ENCODE data around the gene NUP35. TPM values are rescaled to one million over a fixed set of nuclear protein-coding genes. Genes with fewer than 3 reads are reported as not detected.

Gene NUP35
- total and polyA plus RNA-seq, 2 of the 4 experiments (the other 2 are of a cell fraction) = 10.9 to 23.3 TPM

- dilution Hi-C loops (cut with HindIII; ENCODE audit: low sequenced_read_pairs, unreplicated experiment) = no loop called here
- H3K4me2 ChIP-seq (ENCODE audit: low read depth, low read length) = no peak overlapping the region
- H3K4me1 ChIP-seq (ENCODE audit: control insufficient read depth, insufficient read depth, low read length) = no peaks in the 10 kb centered on the region
- in situ Hi-C loops (cut with MboI; ENCODE audit: low sequenced_read_pairs) = no loop called here
- WGBS, 2 experiments (ENCODE audit: extremely low coverage in 2 of 2, insufficient read length in 1 of 2) = 100% methylated on average over 1 of the region's 7 CpGs; no CpG with 5 or more reads in 1 of the 2 experiments
- no peak overlapping the region for H3K18ac ChIP-seq (ENCODE audit: low read depth, low read length)
- H4K5ac ChIP-seq (ENCODE audit: low read depth, low read length) = no peak overlapping the region
- no peak overlapping the region for H4K8ac ChIP-seq (ENCODE audit: low read depth in 2 of 2, low read length in 2 of 2)
- H3K4me3 ChIP-seq (ENCODE audit: insufficient read depth, low read depth, low read length) = no peak overlapping the region
- DNase-seq = no peak
- H2AK5ac ChIP-seq (ENCODE audit: low read depth, low read length) = no peak overlapping the region
- H2BK5ac ChIP-seq (ENCODE audit: low read depth, low read length, poor library complexity, severe bottlenecking) = no peak overlapping the region
- H3K56ac ChIP-seq (ENCODE audit: extremely low read depth, insufficient read depth, low read length) = no peak overlapping the region
- H3K27ac ChIP-seq (ENCODE audit: insufficient read depth, low read length) = no peak overlapping the region
- no peaks in the 10 kb centered on the region for H3K9me3 ChIP-seq (ENCODE audit: control insufficient read depth, insufficient read depth, low read length)
- no peak for TF ChIP-seq CEBPB (IDR thresholded peaks at IDR 0.05; ENCODE audit: low read depth, low read length)
- H3K36me3 ChIP-seq (ENCODE audit: control insufficient read depth, insufficient read depth, low read length) = no peaks in the 10 kb centered on the region
- ChIA-PET POLR2A (ENCODE audit: unreplicated experiment) (no interaction called here), CTCF (no interaction called here)
- BruUV-seq (replicated peaks) = no TSS peak
- no peaks in the 10 kb centered on the region for H3K79me1 ChIP-seq (ENCODE audit: low read depth in 1 of 2, low read length in 2 of 2)
- H2BK15ac ChIP-seq (ENCODE audit: low read depth, low read length) = no peak overlapping the region
- intact Hi-C loops (cut with micrococcal nuclease) = no loop called here
- no peak overlapping the region for H3K4ac ChIP-seq (ENCODE audit: low read depth, low read length)
- no peak overlapping the region for H2AK9ac ChIP-seq (replicated peaks; ENCODE audit: low read depth, low read length, poor library complexity)
- H3K23ac ChIP-seq (ENCODE audit: low read depth, low read length) = no peak overlapping the region
- no peaks in the 10 kb centered on the region for H3K27me3 ChIP-seq (ENCODE audit: control insufficient read depth, insufficient read depth, low read length)
- no peak overlapping the region for H3K9ac ChIP-seq (ENCODE audit: low read depth, low read length)
- no peaks in the 10 kb centered on the region for H4K20me1 ChIP-seq (ENCODE audit: insufficient read depth, low read length)
- no peak overlapping the region for H3K14ac ChIP-seq (replicated peaks; ENCODE audit: low read depth, low read length)
- H2BK20ac ChIP-seq (ENCODE audit: low read depth, low read length) = no peak overlapping the region
- no peaks in the 10 kb centered on the region for H3K9me1 ChIP-seq (ENCODE audit: insufficient read depth, low read length)
- no peak overlapping the region for H2BK120ac ChIP-seq (ENCODE audit: low read depth, low read length)
- H4K91ac ChIP-seq (ENCODE audit: insufficient read depth, low read depth, low read length) = no peak overlapping the region
- ATAC-seq (ENCODE audit: low read depth) = no peak
- H2AFZ ChIP-seq (replicated peaks; ENCODE audit: low read length, poor library complexity) = no peak overlapping the region
Measured at GRCh38 chr2:183091318-183091953, 32.8 kb upstream of the NUP35 start.
